ENCODE measurements around the gene CCDC33. TPM values are rescaled to one million over a fixed set of nuclear protein-coding genes. Genes with fewer than 3 reads are reported as not detected.

Gene CCDC33
- total RNA-seq, 1 donor from 2014 or later: not detected

DNA sequence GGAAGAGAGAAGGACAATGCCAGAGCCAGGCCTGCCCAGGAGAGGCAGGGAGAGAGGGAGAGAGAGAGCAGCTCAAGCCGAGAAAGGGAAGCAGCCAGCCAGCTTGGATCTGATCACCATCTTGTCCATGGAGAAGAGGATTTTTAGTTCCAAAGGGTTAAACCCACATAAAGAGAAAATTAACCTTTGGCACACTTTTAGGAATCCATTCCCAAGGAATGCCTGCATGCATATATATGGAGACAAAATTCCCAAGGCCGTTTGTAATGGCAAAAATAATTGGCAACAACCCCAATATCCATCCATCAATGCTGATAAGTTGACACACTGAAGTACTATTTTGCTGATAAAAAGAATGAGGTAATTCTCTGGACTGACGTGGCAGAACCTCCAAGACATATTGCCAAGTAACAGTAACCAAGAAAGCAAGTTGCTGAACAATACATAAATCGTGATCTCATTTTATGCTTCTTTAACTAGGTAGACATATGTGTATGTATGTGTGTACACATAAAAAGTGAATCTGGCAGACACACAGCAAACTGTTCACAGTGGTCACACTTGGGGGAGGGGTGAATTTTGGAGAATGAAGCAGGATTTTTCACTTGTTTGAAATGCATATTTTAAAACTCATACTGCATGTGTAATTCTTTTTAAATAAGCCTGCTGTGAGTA is 26.0 kb upstream of the CCDC33 start:
- TF ChIP-seq, protein P1, sequence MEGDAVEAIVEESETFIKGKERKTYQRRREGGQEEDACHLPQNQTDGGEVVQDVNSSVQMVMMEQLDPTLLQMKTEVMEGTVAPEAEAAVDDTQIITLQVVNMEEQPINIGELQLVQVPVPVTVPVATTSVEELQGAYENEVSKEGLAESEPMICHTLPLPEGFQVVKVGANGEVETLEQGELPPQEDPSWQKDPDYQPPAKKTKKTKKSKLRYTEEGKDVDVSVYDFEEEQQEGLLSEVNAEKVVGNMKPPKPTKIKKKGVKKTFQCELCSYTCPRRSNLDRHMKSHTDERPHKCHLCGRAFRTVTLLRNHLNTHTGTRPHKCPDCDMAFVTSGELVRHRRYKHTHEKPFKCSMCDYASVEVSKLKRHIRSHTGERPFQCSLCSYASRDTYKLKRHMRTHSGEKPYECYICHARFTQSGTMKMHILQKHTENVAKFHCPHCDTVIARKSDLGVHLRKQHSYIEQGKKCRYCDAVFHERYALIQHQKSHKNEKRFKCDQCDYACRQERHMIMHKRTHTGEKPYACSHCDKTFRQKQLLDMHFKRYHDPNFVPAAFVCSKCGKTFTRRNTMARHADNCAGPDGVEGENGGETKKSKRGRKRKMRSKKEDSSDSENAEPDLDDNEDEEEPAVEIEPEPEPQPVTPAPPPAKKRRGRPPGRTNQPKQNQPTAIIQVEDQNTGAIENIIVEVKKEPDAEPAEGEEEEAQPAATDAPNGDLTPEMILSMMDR (IDR thresholded peaks at IDR 0.05): no peak
- H3K27me3 ChIP-seq: no peaks in the 10 kb centered on the region
- H3K9me3 ChIP-seq: no peaks in the 10 kb centered on the region
- DNase-seq (no peak), ATAC-seq (no peak)
- H3K27ac ChIP-seq: no peak overlapping the region
- no peaks in the 10 kb centered on the region for H3K4me1 ChIP-seq
- no peak overlapping the region for H3K4me3 ChIP-seq
- intact Hi-C loops (cut with DNase I): no loop called here
- no peaks in the 10 kb centered on the region for H3K36me3 ChIP-seq

DNA sequence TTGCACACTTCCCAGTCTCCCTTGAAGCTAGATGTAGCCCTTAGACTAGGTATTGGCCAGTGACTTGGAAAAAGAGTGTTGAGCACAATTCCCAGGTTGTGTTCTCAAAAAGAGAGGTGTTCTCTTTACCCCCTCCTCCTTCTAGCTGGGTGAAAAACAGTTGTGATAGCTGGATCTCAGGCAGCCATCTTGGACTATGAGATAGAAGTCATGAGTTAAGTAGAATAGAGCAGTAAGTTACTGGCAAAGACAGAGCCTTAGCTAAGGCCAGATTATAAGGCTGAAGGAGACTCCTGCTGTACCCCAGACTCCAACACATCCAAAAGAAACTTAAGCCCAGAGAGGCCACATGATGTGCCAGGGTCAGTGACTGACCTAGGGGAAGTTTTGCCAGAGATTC is 25.4 kb upstream of the CCDC33 start:
- Histone ChIP-seq H3K27me3 (no peaks in the 10 kb centered on the region), H3K4me1 (no peaks in the 10 kb centered on the region), H3K36me3 (no peaks in the 10 kb centered on the region), H3K4me3 (no peak overlapping the region), H3K9me3 (no peaks in the 10 kb centered on the region), H3K27ac (no peak overlapping the region)
- DNase-seq: no peak
- ATAC-seq: no peak
- intact Hi-C loops (cut with DNase I): no loop called here
- TF ChIP-seq, protein P1 (IDR thresholded peaks at IDR 0.05): no peak

DNA sequence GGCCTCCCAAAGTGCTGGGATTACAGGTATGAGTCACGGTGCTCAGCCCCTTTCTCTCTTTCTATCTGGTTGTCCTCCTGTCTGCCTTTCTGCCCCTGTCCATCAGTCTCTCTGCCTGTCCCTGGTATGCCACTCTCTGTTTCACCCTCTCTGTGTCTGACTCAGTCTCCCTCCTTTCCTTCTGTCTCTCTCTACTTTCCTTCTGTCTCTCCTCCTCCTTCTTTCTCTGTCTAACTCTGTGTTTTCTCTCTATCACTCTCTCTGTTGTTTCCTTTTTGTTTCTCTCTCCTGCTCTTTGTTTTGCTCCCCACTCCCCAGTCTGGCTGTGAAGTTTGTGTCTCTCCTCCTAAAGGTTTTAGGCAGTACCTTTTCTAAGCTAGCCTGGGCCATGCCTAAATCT is 24.5 kb upstream of the CCDC33 start:
- ATAC-seq: no peak
- no peak overlapping the region for H3K27ac ChIP-seq
- DNase-seq: no peak
- TF ChIP-seq, protein P1 (IDR thresholded peaks at IDR 0.05): no peak
- H3K4me1 ChIP-seq: no peaks in the 10 kb centered on the region
- H3K9me3 ChIP-seq: no peaks in the 10 kb centered on the region
- H3K27me3 ChIP-seq: no peaks in the 10 kb centered on the region
- no peaks in the 10 kb centered on the region for H3K36me3 ChIP-seq
- H3K4me3 ChIP-seq: no peak overlapping the region
- intact Hi-C loops (cut with DNase I): no loop called here

DNA sequence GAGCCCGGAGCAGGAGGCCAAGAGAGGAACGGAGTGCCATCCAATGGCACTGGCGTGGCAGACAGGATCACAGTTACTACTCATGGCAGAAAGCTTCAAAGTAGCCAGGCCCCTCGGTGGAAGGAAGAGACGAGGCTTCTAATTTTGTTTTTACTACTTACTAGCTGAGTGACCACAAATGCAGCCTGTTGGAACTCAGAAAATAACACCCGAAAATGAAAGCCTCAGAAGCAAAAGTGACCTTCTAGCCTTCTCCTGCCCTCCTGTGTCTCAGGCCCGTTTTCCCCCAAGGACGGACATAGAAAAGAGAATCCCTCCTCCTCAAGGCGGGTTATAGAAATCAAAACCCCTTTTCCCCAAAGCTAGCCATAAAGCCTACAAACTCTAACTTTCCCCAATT is 23.6 kb upstream of the CCDC33 start:
- no peak for ATAC-seq
- no peaks in the 10 kb centered on the region for H3K9me3 ChIP-seq
- TF ChIP-seq, protein P1 (IDR thresholded peaks at IDR 0.05): no peak
- H3K4me3 ChIP-seq: no peak overlapping the region
- intact Hi-C loops (cut with DNase I): no loop called here
- no peak overlapping the region for H3K27ac ChIP-seq
- DNase-seq: no peak
- no peaks in the 10 kb centered on the region for H3K36me3 ChIP-seq
- H3K27me3 ChIP-seq: no peaks in the 10 kb centered on the region
- no peaks in the 10 kb centered on the region for H3K4me1 ChIP-seq

DNA sequence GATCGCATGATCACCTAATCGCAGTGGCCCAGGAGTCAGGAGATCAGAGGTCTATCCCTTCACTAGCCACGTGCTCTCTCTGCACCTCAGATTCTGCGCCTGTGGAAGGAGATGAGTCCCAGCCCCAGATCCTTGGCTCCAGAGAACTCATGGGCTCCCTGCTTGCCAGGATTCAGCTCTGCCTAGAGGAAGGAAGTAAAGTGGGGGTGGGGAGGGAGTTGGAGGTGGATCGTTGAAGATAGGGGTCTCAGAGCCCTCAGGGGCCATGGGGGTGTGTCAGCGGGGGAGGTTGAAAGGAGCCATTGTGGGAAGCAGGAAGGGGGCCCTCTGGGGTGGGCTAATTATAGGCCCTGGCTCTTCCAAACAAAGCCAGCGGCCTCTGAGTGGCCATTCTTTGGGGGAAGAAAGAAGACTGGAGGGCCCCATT is 22.3 kb upstream of the CCDC33 start:
- H3K9me3 ChIP-seq: no peaks in the 10 kb centered on the region
- TF ChIP-seq, protein P1 (IDR thresholded peaks at IDR 0.05): no peak
- no peak for DNase-seq
- H3K36me3 ChIP-seq: no peaks in the 10 kb centered on the region
- H3K27me3 ChIP-seq: peaks cover 5% of the 10 kb centered on the region
- ATAC-seq: no peak
- intact Hi-C loops (cut with DNase I): no loop called here
- H3K27ac ChIP-seq: no peak overlapping the region
- H3K4me3 ChIP-seq: no peak overlapping the region
- no peaks in the 10 kb centered on the region for H3K4me1 ChIP-seq

Measured in upper lobe of right lung (tissue), 1 donor.